GM12878 (cell line): ENCODE data around the gene DCAF11. TPM values are rescaled to one million over a fixed set of nuclear protein-coding genes. Genes with fewer than 3 reads are reported as not detected.
A peak's percentile ranks its signal among the peaks of the same experiment; 100 is the strongest.

Source experiments
- ATAC-seq: fragments of 200-7000 bp; cut with Tn5 transposase; 3 replicates; pipeline ENCODE4 v1.9.1; 2020; ENCODE audit warnings: mild to moderate bottlenecking, moderate library complexity
- BruUV-seq: library from RNA; stranded (reverse); fragments of 400-500 nt; replicated peaks from 2 replicates; lab custom pipeline; 2021; lab: Mats Ljungman, UMichigan
- CTCF ChIA-PET: fragments of 300-600 bp; sonication (Branson Sonifier 250); formaldehyde crosslinking; extraction: SDS; loops from one replicate; lab custom pipeline; 2021; ENCODE audit warnings: inconsistent platforms; lab: Yijun Ruan, JAX
- POLR2A ChIA-PET: fragments of 350-600 bp; formaldehyde crosslinking; extraction: SDS; loops from one replicate; lab custom pipeline; 2021; ENCODE audit warnings: inconsistent platforms; lab: Charles Lee
- RAD21 ChIA-PET: fragments of 300-600 bp; sonication (Branson Sonifier 250); formaldehyde crosslinking; loops from one replicate; lab custom pipeline; 2023; ENCODE audit warnings: antibody characterized with exemption; ENCODE audit not compliant: unreplicated experiment; lab: Charles Lee
- SMC1A ChIA-PET: fragments of 300-600 bp; sonication (Branson Sonifier 250); formaldehyde crosslinking; loops from one replicate; lab custom pipeline; 2023; ENCODE audit not compliant: unreplicated experiment, uncharacterized antibody; lab: Charles Lee
- DNase-seq: peaks from one replicate; pipeline ENCODE4 v3.0.0-alpha.2; 2011; ENCODE audit warnings: low read depth, low spot score
- FAIRE-seq: peaks from 3 replicates; lab custom pipeline; 2011; peaks lifted over from hg19 to GRCh38; lab: Jason Lieb, UNC
- H2AFZ ChIP-seq: 2 replicates; pipeline ENCODE4 v1.6.0; 2011; ENCODE audit warnings: low read depth, low read length, control low read depth; ENCODE audit not compliant: control insufficient read depth
- H3K27ac ChIP-seq: 2 replicates; pipeline ENCODE4 v1.5.1; 2011; ENCODE audit warnings: control low read depth; ENCODE audit not compliant: control insufficient read depth, insufficient read depth
- H3K27me3 ChIP-seq, 2 experiments: replicated peaks in 1 of 2; 2 replicates each; pipeline versions ENCODE4 v1.6.0 to v1.6.1; 2011; ENCODE audit warnings: low read length in 1 of 2; ENCODE audit not compliant: control insufficient read depth in 2 of 2, insufficient read depth in 2 of 2
- H3K36me3 ChIP-seq, 2 experiments: 2 replicates each; pipeline ENCODE4 v1.5.1; 2011; ENCODE audit warnings: low read length in 1 of 2; ENCODE audit not compliant: control insufficient read depth in 2 of 2, insufficient read depth in 2 of 2
- H3K4me1 ChIP-seq: 2 replicates; pipeline ENCODE4 v1.6.1; 2011; ENCODE audit warnings: mild to moderate bottlenecking, low read length, moderate library complexity, mixed read lengths; ENCODE audit not compliant: control insufficient read depth, insufficient read depth
- H3K4me2 ChIP-seq: 2 replicates; pipeline ENCODE4 v1.6.0; 2011; ENCODE audit warnings: control low read depth; ENCODE audit not compliant: control insufficient read depth, insufficient read depth
- H3K4me3 ChIP-seq: fragments of 200-600 bp; sonication (generic); 2 replicates; pipeline ENCODE4 v1.5.1; 2016
- H3K79me2 ChIP-seq: 2 replicates; pipeline ENCODE4 v1.6.0; 2011; ENCODE audit warnings: low read length; ENCODE audit not compliant: control insufficient read depth, insufficient read depth
- H3K9ac ChIP-seq: 2 replicates; pipeline ENCODE4 v1.8.0; 2011; ENCODE audit warnings: low read length, control low read depth, mixed read lengths; ENCODE audit not compliant: control insufficient read depth, insufficient read depth
- H3K9me3 ChIP-seq: replicated peaks from 3 replicates; pipeline ENCODE4 v1.5.1; 2011; ENCODE audit warnings: mild to moderate bottlenecking, low read length; ENCODE audit not compliant: control insufficient read depth, insufficient read depth
- H4K20me1 ChIP-seq: 2 replicates; pipeline ENCODE4 v1.6.0; 2011; ENCODE audit not compliant: control insufficient read depth, insufficient read depth
- BACH1 ChIP-seq: fragments of 450-650 bp; IDR thresholded peaks from 2 replicates; pipeline ENCODE4 v1.6.1; 2017; ENCODE audit warnings: mild to moderate bottlenecking, borderline replicate concordance
- CBX5 ChIP-seq: sonication (generic); IDR thresholded peaks from 2 replicates; pipeline ENCODE4 v1.6.1; 2016; ENCODE audit warnings: low read depth, moderate library complexity, mild to moderate bottlenecking, inconsistent platforms
- DPF2 ChIP-seq: fragments of 450-650 bp; IDR thresholded peaks from 2 replicates; pipeline ENCODE4 v1.6.1; 2017; ENCODE audit warnings: mild to moderate bottlenecking
- GABPA ChIP-seq: IDR thresholded peaks from 2 replicates; pipeline ENCODE4 v1.6.1; 2014; ENCODE audit warnings: antibody characterized with exemption, low read depth, mild to moderate bottlenecking, inconsistent platforms
- LARP7 ChIP-seq: fragments of 450-650 bp; IDR thresholded peaks from 2 replicates; pipeline ENCODE4 v1.6.1; 2017; ENCODE audit warnings: mild to moderate bottlenecking
- MLLT1 ChIP-seq: fragments of 450-650 bp; IDR thresholded peaks from 2 replicates; pipeline ENCODE4 v1.6.1; 2016; ENCODE audit warnings: mild to moderate bottlenecking
- MYB ChIP-seq: fragments of 150-350 bp; IDR thresholded peaks from 2 replicates; pipeline ENCODE4 v1.6.1; 2014; ENCODE audit warnings: mild to moderate bottlenecking, low read depth, low read length, borderline replicate concordance
- NFXL1 ChIP-seq: fragments of 450-650 bp; IDR thresholded peaks from 2 replicates; pipeline ENCODE4 v1.6.1; 2017; ENCODE audit warnings: antibody characterized with exemption, mild to moderate bottlenecking, borderline replicate concordance
- NR2C1 ChIP-seq: fragments of 450-650 bp; IDR thresholded peaks from 2 replicates; pipeline ENCODE4 v1.6.1; 2017; ENCODE audit warnings: antibody characterized with exemption, mild to moderate bottlenecking, moderate library complexity
- PAX5 ChIP-seq: IDR thresholded peaks from 2 replicates; pipeline ENCODE4 v1.6.1; 2011; ENCODE audit warnings: low read depth, low read length, borderline replicate concordance
- RB1 ChIP-seq: fragments of 450-650 bp; formaldehyde crosslinking; IDR thresholded peaks from 2 replicates; pipeline ENCODE4 v1.6.1; 2017; ENCODE audit warnings: mild to moderate bottlenecking, borderline replicate concordance
- RELA ChIP-seq: fragments of 450-650 bp; IDR thresholded peaks from 2 replicates; pipeline ENCODE4 v1.8.0; 2014; ENCODE audit warnings: borderline replicate concordance; ENCODE audit not compliant: partially characterized antibody
- SIN3A ChIP-seq: IDR thresholded peaks from 2 replicates; pipeline ENCODE4 v1.6.1; 2012; ENCODE audit warnings: low read depth, low read length, improper control_type of control experiment
- SMAD5 ChIP-seq: IDR thresholded peaks from 2 replicates; pipeline ENCODE4 v1.6.1; 2016; ENCODE audit warnings: antibody characterized with exemption, low read depth
- SMARCA5 ChIP-seq: fragments of 450-650 bp; IDR thresholded peaks from 2 replicates; pipeline ENCODE4 v1.6.1; 2017; ENCODE audit warnings: mild to moderate bottlenecking
- WRNIP1 ChIP-seq: IDR thresholded peaks from 2 replicates; pipeline ENCODE4 v1.6.1; 2011; ENCODE audit warnings: low read depth, low read length, improper control_type of control experiment, borderline replicate concordance
- whole genome bisulfite sequencing: methylation state at CpG from one replicate; pipeline ENCODE4 v1.1.6; 2016; ENCODE audit warnings: low lambda C conversion rate; ENCODE audit not compliant: insufficient replicate concordance, insufficient coverage; ENCODE audit errors: missing lambda C conversion rate; 5-methylcytosine and 5-hydroxymethylcytosine counted together
- in situ Hi-C: fragments of 300-500 bp; cut with MboI; formaldehyde crosslinking; loops from 9 replicates; pipeline ENCODE4 v1.14.3; 2018; ENCODE audit warnings: mixed read lengths
- intact Hi-C: fragments of 100-400 bp; cut with micrococcal nuclease; formaldehyde crosslinking; loops from one replicate; pipeline ENCODE4 v1.14.2; 2022; ENCODE audit not compliant: unreplicated experiment
- polyA plus RNA-seq, 11 experiments: library from polyadenylated mRNA; depleted of rRNA in 4 of 11; unstranded in 6 of 11; stranded (reverse) in 5 of 11; fragments of >200 nt; fragmentation: Nextera tagmentation in 4 of 11; fragmentation: Illumina TruSeq in 1 of 11; extraction: Ambion mirVana in 4 of 11; extraction: Trizol in 1 of 11; gene quantifications; 1 replicate in 1 of 11; 2 replicates in 10 of 11; pipeline versions ENCODE4 v1.2.1 to v1.2.3, GENCODE V29; 2011 to 2016; ENCODE audit warnings: inconsistent platforms in 2 of 11, missing spikeins in 2 of 11, low read depth in 1 of 11
- total RNA-seq, 4 experiments: library from RNA; depleted of rRNA in 3 of 4; stranded (reverse); fragments of >200 nt in 3 of 4; fragmentation: Illumina TruSeq in 1 of 4; extraction: Trizol in 1 of 4; gene quantifications; 2 replicates each; pipeline versions ENCODE4 v1.2.1 to v1.2.3, GENCODE V29; 2013 to 2021
- TF ChIP-seq, protein P1 (sequence below): IDR thresholded peaks from 2 replicates; pipeline ENCODE4 v1.6.1; 2012; ENCODE audit warnings: low read depth, low read length, improper control_type of control experiment
- TF ChIP-seq, protein P2 (sequence below): IDR thresholded peaks from 2 replicates; pipeline ENCODE4 v1.6.1; 2011; ENCODE audit warnings: mild to moderate bottlenecking, low read depth, low read length, moderate library complexity; ENCODE audit not compliant: insufficient replicate concordance

The DCAF11 gene
- total and polyA plus RNA-seq, 10 of the 15 experiments (the other 5 are each of a cell fraction or from before 2014, with no cell fraction given): 13.4 to 91.2 (median 68.7) TPM

DNA sequence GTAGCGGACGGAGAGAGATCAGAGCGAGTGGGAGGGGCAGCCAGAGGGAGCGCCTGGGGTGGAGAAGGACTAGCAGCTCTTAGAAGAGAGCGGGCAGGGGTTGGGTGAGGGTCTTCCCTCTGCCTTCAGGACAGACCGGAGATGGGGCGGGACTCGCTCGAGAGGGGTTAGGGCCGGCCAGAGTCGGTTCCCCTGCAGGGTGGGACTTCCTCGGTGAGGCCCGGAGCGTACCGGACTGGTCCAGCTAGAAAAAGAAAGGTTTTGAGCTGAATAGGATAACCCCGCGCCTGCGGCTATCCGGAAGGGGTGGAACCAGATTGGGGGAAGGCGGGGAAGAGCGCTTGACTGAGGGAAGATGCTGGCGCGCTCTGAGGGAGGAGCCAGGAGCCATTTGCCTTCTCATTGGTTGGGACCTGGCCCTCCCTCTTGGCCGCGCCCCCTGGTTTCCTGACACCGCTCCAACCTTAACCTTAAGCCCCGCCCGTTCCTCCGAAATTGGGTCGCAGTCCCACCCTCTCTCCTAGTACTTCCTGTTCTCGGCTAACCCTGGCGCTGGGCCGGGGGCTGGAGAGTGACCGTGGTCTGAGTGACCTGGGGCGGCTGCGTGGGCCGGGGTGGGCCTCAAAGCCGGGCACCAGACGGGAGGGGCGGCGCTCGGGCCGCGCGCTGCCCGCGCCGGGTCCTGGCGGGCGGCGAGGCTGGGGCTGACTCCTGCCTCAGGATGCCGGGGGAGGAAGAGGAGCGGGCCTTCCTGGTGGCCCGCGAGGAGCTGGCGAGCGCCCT lies 32.6 kb downstream of the DCAF11 start, which contains the start of gene RNF31:
RNF31 (plus strand) TSS at position 521 of the 783 bp plus-strand sequence; CDS start at position 722, 201 bp downstream.
- H3K27ac ChIP-seq: peak within 1 kb of the TSS; percentile 94
- H3K4me1 ChIP-seq: peaks cover 11% of the 10 kb centered on the region
- ChIA-PET SMC1A (interaction anchor here (0.6 to 4.8 kb wide), 11 partner anchors 11 to 1178 kb away, joined by 3 to 54 read pairs (median 8); partner anchors contain the start of genes DCAF11, IPO4, IRF9 and NRL), POLR2A (interaction anchor here (0.6 to 5.8 kb wide), 25 partner anchors 9 to 827 kb away, joined by 3 to 99 read pairs (median 7); partner anchors contain the start of genes CHMP4A, CIDEB, DCAF11 and IPO4), CTCF (interaction anchor here (0.6 to 8.2 kb wide), 15 partner anchors 11 to 285 kb away, joined by 3 to 63 read pairs (median 6); partner anchors contain the start of genes CHMP4A, DCAF11, IRF9 and NRL), RAD21 (interaction anchor here (0.6 to 3.9 kb wide), 19 partner anchors 10 to 162 kb away, joined by 3 to 37 read pairs (median 6); partner anchors contain the start of genes CHMP4A, CIDEB, DCAF11 and IPO4)
- in situ Hi-C loops (no loop called here), intact Hi-C loops (loop anchor here (1.0 to 5.0 kb wide), 2 partner anchors 14 to 150 kb away; partner anchors contain the start of genes DHRS1, IRF9 and NOP9)
- H4K20me1 ChIP-seq: no peaks in the 10 kb centered on the region
- H3K9me3 ChIP-seq: no peaks in the 10 kb centered on the region; the same call in 2 of the 3 replicates
- ATAC-seq (peak; percentile 93), DNase-seq (peak; percentile 92), FAIRE-seq (peak; percentile 96)
- peak within 1 kb of the TSS; percentile 82 for H3K4me3 ChIP-seq
- no TSS peak for BruUV-seq
- H3K27me3 ChIP-seq: no peaks in the 10 kb centered on the region
- H2AFZ ChIP-seq: peak within 1 kb of the TSS; percentile 66
- 2% methylated on average over 57 of the region's 57 CpGs for WGBS
- peaks cover 61% of the 10 kb centered on the region for H3K79me2 ChIP-seq
- H3K9ac ChIP-seq: peak within 1 kb of the TSS; percentile 88
- peaks cover 18 to 41% of the 10 kb centered on the region in 2 experiments for H3K36me3 ChIP-seq
- H3K4me2 ChIP-seq: peak within 1 kb of the TSS; percentile 88
- TF ChIP-seq WRNIP1: no peak
- peak; percentile 85 for TF ChIP-seq NR2C1
- peak; percentile 32; the same call in 1 of the 2 replicates for TF ChIP-seq SMAD5
- TF ChIP-seq RB1: peak; percentile 21; the same call in 1 of the 2 replicates
- no peak for TF ChIP-seq MYB
- peak; percentile 25; the same call in 1 of the 2 replicates for TF ChIP-seq SIN3A
- peak; percentile 44 for TF ChIP-seq DPF2
- peak; percentile 51; the same call in 1 of the 2 replicates for TF ChIP-seq MLLT1
- TF ChIP-seq LARP7: peak; percentile 86
- peak; percentile 36; the same call in 1 of the 2 replicates for TF ChIP-seq BACH1
- TF ChIP-seq NFXL1: 0 out of 2 replicates have a peak, but pooled peaks have one; percentile 30
- peak; percentile 81 for TF ChIP-seq GABPA
- TF ChIP-seq CBX5: no peak
- TF ChIP-seq, protein P1, sequence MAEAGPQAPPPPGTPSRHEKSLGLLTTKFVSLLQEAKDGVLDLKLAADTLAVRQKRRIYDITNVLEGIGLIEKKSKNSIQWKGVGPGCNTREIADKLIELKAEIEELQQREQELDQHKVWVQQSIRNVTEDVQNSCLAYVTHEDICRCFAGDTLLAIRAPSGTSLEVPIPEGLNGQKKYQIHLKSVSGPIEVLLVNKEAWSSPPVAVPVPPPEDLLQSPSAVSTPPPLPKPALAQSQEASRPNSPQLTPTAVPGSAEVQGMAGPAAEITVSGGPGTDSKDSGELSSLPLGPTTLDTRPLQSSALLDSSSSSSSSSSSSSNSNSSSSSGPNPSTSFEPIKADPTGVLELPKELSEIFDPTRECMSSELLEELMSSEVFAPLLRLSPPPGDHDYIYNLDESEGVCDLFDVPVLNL: 0 out of 2 replicates have a peak, but pooled peaks have one; percentile 49
- TF ChIP-seq RELA: peak; percentile 21
- TF ChIP-seq PAX5: no peak
- TF ChIP-seq, protein P2, sequence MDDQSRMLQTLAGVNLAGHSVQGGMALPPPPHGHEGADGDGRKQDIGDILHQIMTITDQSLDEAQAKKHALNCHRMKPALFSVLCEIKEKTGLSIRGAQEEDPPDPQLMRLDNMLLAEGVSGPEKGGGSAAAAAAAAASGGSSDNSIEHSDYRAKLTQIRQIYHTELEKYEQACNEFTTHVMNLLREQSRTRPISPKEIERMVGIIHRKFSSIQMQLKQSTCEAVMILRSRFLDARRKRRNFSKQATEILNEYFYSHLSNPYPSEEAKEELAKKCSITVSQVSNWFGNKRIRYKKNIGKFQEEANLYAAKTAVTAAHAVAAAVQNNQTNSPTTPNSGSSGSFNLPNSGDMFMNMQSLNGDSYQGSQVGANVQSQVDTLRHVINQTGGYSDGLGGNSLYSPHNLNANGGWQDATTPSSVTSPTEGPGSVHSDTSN: peak; percentile 22
- peak; percentile 50; the same call in 1 of the 2 replicates for TF ChIP-seq SMARCA5
